T-cell (primary cell): ENCODE measurements around the gene GH1. TPM values are rescaled to one million over a fixed set of nuclear protein-coding genes. Genes with fewer than 3 reads are reported as not detected.
"Not testable (repeated sequence)": the region's sequence is repeated elsewhere in the genome, so short reads cannot be mapped to it uniquely, and the experiment has no call there.

Source experiments
- ATAC-seq, 4 experiments: fragments of 200-7000 bp in 3 of 4; fragments of 150-1000 bp in 1 of 4; cut with Tn5 transposase; replicated peaks in 1 of 4; 1 replicate in 3 of 4; 2 replicates in 1 of 4; pipeline ENCODE4 v1.10.0; 2021; ENCODE audit warnings: moderate library complexity in 3 of 4, mild to moderate bottlenecking in 2 of 4, moderate number of reproducible peaks in 1 of 4
- CTCF ChIA-PET, 2 donors: fragments of 300-600 bp; sonication (Branson Sonifier 250); formaldehyde crosslinking; loops; one replicate each; lab custom pipeline; 2022; ENCODE audit warnings: antibody characterized with exemption in 2 of 2; lab: Charles Lee
- POLR2A ChIA-PET, 2 donors: fragments of 300-600 bp; sonication (Branson Sonifier 250); formaldehyde crosslinking; loops; one replicate each; lab custom pipeline; 2022; ENCODE audit warnings: antibody characterized with exemption in 2 of 2; lab: Charles Lee
- DNase-seq, 35 experiments: peaks; one replicate each; pipeline versions ENCODE4 v3.0.0 to v3.0.0-alpha.2; 2013 to 2023
- H3K27ac ChIP-seq: one replicate; pipeline ENCODE4 v1.5.1; 2013; ENCODE audit warnings: low read length
- H3K27me3 ChIP-seq, 2 experiments: replicated peaks in 1 of 2; 1 replicate in 1 of 2; 2 replicates in 1 of 2; pipeline versions ENCODE4 v1.6.1 to v1.7.0; 2013; ENCODE audit warnings: low read length in 1 of 2, mixed read lengths in 1 of 2; ENCODE audit not compliant: control insufficient read depth in 2 of 2, insufficient read depth in 2 of 2; ENCODE audit errors: extremely low read depth in 1 of 2
- H3K36me3 ChIP-seq, 2 donors: 1 replicate in 1 of 2; 2 replicates in 1 of 2; pipeline versions ENCODE4 v1.6.1 to v1.7.0; 2013; ENCODE audit warnings: low read length in 1 of 2; ENCODE audit not compliant: control insufficient read depth in 2 of 2, insufficient read depth in 1 of 2; ENCODE audit errors: extremely low read depth in 1 of 2
- H3K4me1 ChIP-seq, 2 experiments: 1 replicate in 1 of 2; 2 replicates in 1 of 2; pipeline versions ENCODE4 v1.6.1 to v1.7.0; 2013; ENCODE audit warnings: low read length in 2 of 2, mixed read lengths in 1 of 2; ENCODE audit not compliant: insufficient read depth in 2 of 2, control insufficient read depth in 1 of 2; ENCODE audit errors: extremely low read depth in 1 of 2
- H3K4me3 ChIP-seq, 2 donors: 1 replicate in 1 of 2; 2 replicates in 1 of 2; pipeline versions ENCODE4 v1.5.1 to v1.7.0; 2013; ENCODE audit warnings: mild to moderate bottlenecking in 2 of 2, low read length in 1 of 2, moderate library complexity in 1 of 2; ENCODE audit not compliant: control insufficient read depth in 1 of 2; ENCODE audit errors: extremely low read depth in 1 of 2
- H3K9me3 ChIP-seq: 2 replicates; pipeline ENCODE4 v1.7.0; 2013
- H3K27ac Mint-ChIP-seq, 2 donors: one replicate each; pipeline ENCODE4 v1.8.0; 2020 to 2021; ENCODE audit warnings: mild to moderate bottlenecking in 2 of 2, mixed read lengths in 2 of 2
- H3K27me3 Mint-ChIP-seq, 2 donors: one replicate each; pipeline ENCODE4 v1.8.0; 2021 to 2022; ENCODE audit warnings: mixed read lengths in 2 of 2
- H3K36me3 Mint-ChIP-seq: one replicate; pipeline ENCODE4 v1.8.0; 2021; ENCODE audit warnings: mixed read lengths
- H3K4me1 Mint-ChIP-seq, 3 donors: one replicate each; pipeline ENCODE4 v1.8.0; 2020 to 2022; ENCODE audit warnings: mixed read lengths in 3 of 3, mild to moderate bottlenecking in 1 of 3
- H3K4me3 Mint-ChIP-seq, 3 donors: one replicate each; pipeline ENCODE4 v1.8.0; 2020 to 2022; ENCODE audit warnings: mild to moderate bottlenecking in 3 of 3, mixed read lengths in 3 of 3, moderate library complexity in 3 of 3
- H3K9me3 Mint-ChIP-seq, 3 donors: one replicate each; pipeline ENCODE4 v1.8.0; 2020 to 2022; ENCODE audit warnings: mixed read lengths in 3 of 3
- WGBS: methylation state at CpG from one replicate; pipeline ENCODE4 v1.1.5; 2013; ENCODE audit warnings: missing lambda C conversion rate; ENCODE audit not compliant: insufficient coverage; 5-methylcytosine and 5-hydroxymethylcytosine counted together
- total RNA-seq, 35 experiments: library from RNA in 6 of 35; stranded (reverse) in 6 of 35; fragments of 120-200 nt in 1 of 35; gene quantifications; one replicate each; pipeline versions ENCODE4 v1.2.1 to v1.2.4 and lab custom pipeline; 2013 to 2026

GH1 gene
- total RNA-seq, 5 donors from 2014 or later (not counting 1 experiment from before 2014, with no cell fraction given), result not detected

DNA sequence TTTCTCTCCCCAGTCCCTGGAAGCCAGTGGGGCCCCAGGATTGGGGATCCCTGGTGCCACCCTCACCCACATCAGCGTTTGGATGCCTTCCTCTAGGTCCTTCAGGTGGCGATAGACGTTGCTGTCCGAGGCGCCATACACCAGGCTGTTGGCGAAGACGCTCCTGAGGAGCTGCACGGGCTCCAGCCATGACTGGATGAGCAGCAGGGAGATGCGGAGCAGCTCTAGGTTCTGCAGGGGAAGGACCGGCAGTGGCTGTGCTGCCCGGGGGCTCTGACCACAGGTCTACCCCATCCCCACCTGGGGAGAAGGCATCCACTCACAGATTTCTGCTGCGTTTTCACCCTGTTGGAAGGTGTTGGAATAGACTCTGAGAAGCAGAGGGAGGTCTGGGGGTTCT, 37.9 kb downstream of the GH1 start:
- ATAC-seq (no peak), DNase-seq (no peak)
- WGBS, result 86% methylated on average over 7 of the region's 12 CpGs
- no peak overlapping the region for H3K4me3 ChIP-seq
- Mint-ChIP-seq H3K4me3 (no peak overlapping the region), H3K27me3 (no peaks in the 10 kb centered on the region), H3K36me3 (no peaks in the 10 kb centered on the region), H3K9me3 (no peaks in the 10 kb centered on the region), H3K27ac (no peak overlapping the region), H3K4me1 (peaks cover 0 to 1% (median 0%) of the 10 kb centered on the region in 3 donors)
- peaks cover 0 to 23% of the 10 kb centered on the region in 2 experiments for H3K27me3 ChIP-seq
- ChIA-PET CTCF (interaction anchor here in 1 of 2 donors (0.6 kb wide), 1 partner anchor 148 kb away, joined by 5 read pairs; no protein-coding TSS in a partner anchor), POLR2A (no interaction called here)
- no peaks in the 10 kb centered on the region for H3K9me3 ChIP-seq
- no peaks in the 10 kb centered on the region for H3K36me3 ChIP-seq
- H3K27ac ChIP-seq, result no peak overlapping the region
- peaks cover 0 to 3% of the 10 kb centered on the region in 2 experiments for H3K4me1 ChIP-seq

DNA sequence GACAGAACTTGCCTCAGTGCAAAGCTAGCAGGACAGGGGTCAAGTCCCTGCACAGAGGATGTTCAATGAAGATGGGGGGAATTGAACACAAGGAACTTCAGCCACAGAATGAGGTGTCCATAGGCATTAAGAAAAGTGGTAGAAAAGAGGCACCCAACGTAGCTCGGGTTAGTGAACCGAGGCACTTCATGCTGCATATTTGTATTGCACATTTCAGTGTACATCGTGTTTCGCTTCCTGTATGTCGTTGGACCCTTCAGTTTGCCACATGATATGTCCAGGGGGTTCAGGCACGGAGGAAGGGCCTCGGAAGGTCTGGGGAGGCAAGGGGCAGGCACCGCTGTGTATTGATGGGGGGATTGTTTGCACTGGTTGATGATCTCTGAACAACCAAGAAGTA, 40.2 kb downstream of the GH1 start:
- not testable (repeated sequence) for H3K9me3 ChIP-seq, ATAC-seq, H3K4me3 Mint-ChIP-seq, H3K4me1 Mint-ChIP-seq, H3K36me3 Mint-ChIP-seq, H3K27ac ChIP-seq, H3K9me3 Mint-ChIP-seq, H3K4me1 ChIP-seq, H3K4me3 ChIP-seq, DNase-seq, H3K27ac Mint-ChIP-seq, H3K27me3 Mint-ChIP-seq, H3K36me3 ChIP-seq
- WGBS, result 81% methylated on average over 5 of the region's 9 CpGs
- ChIA-PET CTCF (interaction anchor here in 1 of 2 donors (0.6 kb wide), 1 partner anchor 9 kb away, joined by 3 read pairs; no protein-coding TSS in a partner anchor), POLR2A (interaction anchor here in 1 of 2 donors (0.6 kb wide), 1 partner anchor 309 kb away, joined by 6 read pairs; no protein-coding TSS in a partner anchor)
- H3K27me3 ChIP-seq, result peaks cover 0 to 23% of the 10 kb centered on the region in 2 experiments

DNA sequence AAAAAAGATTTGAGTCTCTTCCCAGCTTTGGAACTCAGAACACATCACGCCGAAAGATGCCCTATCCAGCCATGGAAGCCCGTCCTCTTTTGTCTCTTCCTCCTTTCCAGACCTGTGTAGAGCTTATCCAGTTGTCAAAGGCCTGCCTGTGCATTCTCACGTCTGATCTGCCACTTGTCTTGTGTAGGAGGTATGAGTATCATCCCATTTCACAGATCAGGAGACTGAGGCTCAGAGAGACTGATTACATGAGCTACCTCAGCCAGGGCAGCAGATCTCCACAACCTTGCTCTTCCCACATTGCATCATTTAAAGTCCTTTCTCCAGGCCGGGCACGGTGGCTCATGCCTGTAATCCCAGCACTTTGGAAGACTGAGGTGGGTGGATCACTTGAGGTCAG, 43.9 kb downstream of the GH1 start:
- H3K27me3 ChIP-seq, H3K9me3 ChIP-seq, ATAC-seq, H3K9me3 Mint-ChIP-seq, H3K27ac ChIP-seq, H3K4me1 ChIP-seq, H3K27ac Mint-ChIP-seq, H3K36me3 ChIP-seq, H3K4me1 Mint-ChIP-seq, CTCF ChIA-PET, H3K4me3 Mint-ChIP-seq, H3K27me3 Mint-ChIP-seq, H3K4me3 ChIP-seq, H3K36me3 Mint-ChIP-seq, DNase-seq, POLR2A ChIA-PET: not testable (repeated sequence)
- no CpG with 5 or more reads among the region's 6 CpGs for WGBS

- H3K27ac ChIP-seq, CTCF ChIA-PET, POLR2A ChIA-PET, H3K4me1 Mint-ChIP-seq, H3K4me3 Mint-ChIP-seq, ATAC-seq, H3K4me3 ChIP-seq, H3K36me3 Mint-ChIP-seq, H3K27ac Mint-ChIP-seq, H3K27me3 Mint-ChIP-seq, DNase-seq, H3K36me3 ChIP-seq, H3K27me3 ChIP-seq, H3K9me3 Mint-ChIP-seq, H3K4me1 ChIP-seq, H3K9me3 ChIP-seq: not testable (repeated sequence)
- no CpG with 5 or more reads among the region's 8 CpGs for WGBS
These were observed 44.5 kb downstream of the GH1 start for GRCh38 chr17:63874061-63874626.

GRCh38 chr17:63873577-63873976, 45.1 kb downstream of the GH1 start, which contains the start of gene CSH2:
Gene CSH2, minus strand, starts transcription at chr17:63873677. Its CDS starts 63 bp downstream, at chr17:63873614.
- ATAC-seq, H3K27ac Mint-ChIP-seq, H3K4me3 ChIP-seq, H3K4me3 Mint-ChIP-seq, DNase-seq, H3K36me3 Mint-ChIP-seq, H3K4me1 ChIP-seq, CTCF ChIA-PET, H3K9me3 ChIP-seq, H3K36me3 ChIP-seq, H3K9me3 Mint-ChIP-seq, H3K27ac ChIP-seq, H3K27me3 ChIP-seq, H3K27me3 Mint-ChIP-seq, POLR2A ChIA-PET, H3K4me1 Mint-ChIP-seq: not testable (repeated sequence)
- WGBS, result no CpG with 5 or more reads among the region's 7 CpGs

- H3K4me3 ChIP-seq, ATAC-seq, H3K27me3 Mint-ChIP-seq, H3K4me3 Mint-ChIP-seq, CTCF ChIA-PET, H3K4me1 Mint-ChIP-seq, H3K27ac ChIP-seq, DNase-seq, POLR2A ChIA-PET, H3K9me3 ChIP-seq, H3K36me3 Mint-ChIP-seq, H3K4me1 ChIP-seq, H3K27me3 ChIP-seq, H3K9me3 Mint-ChIP-seq, H3K27ac Mint-ChIP-seq, H3K36me3 ChIP-seq: not testable (repeated sequence)
- no CpG with 5 or more reads among the region's 15 CpGs for WGBS
These were observed 46.8 kb downstream of the GH1 start for GRCh38 chr17:63871646-63872365.
